Limb (tissue), 2 donors: ENCODE data around the gene SYT12.

Source experiments
- DNase-seq, 2 donors: peaks; one replicate each; pipeline ENCODE4 v3.0.0-alpha.2; 2016; ENCODE audit errors: extremely low spot score in 2 of 2

The SYT12 gene

DNA sequence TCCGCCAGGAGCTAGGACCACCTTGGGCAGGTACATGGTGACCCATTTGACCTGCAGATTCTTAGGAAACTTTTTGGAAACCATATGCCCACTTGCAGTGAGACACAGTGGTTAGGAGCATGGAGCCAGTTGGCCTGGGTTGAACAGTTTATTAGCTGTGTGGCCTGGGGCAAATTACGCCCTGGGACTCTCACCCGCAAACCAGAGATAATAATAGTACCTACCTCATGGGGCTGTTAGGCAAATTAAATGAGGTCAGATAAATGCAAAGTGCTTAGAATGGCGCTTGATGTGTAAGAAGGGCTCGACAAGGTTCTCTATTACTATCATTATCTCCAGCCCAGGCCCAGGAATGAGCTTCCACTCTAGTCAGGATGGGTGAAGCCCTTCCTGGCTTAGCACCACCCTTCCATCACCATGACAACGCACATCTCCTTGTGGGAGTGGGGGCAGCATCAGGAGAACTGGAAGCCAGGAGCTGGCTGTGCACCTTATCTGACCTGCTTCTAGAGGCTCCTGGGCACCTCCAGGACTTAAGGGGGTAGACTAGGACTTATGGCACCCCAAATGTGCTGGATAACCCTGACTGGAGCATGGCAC, 5.1 kb downstream of the SYT12 start:
- DNase-seq: no peak

- no peak for DNase-seq
Measured at GRCh38 chr11:67029146-67029545, 6.2 kb downstream of the SYT12 start.

DNA sequence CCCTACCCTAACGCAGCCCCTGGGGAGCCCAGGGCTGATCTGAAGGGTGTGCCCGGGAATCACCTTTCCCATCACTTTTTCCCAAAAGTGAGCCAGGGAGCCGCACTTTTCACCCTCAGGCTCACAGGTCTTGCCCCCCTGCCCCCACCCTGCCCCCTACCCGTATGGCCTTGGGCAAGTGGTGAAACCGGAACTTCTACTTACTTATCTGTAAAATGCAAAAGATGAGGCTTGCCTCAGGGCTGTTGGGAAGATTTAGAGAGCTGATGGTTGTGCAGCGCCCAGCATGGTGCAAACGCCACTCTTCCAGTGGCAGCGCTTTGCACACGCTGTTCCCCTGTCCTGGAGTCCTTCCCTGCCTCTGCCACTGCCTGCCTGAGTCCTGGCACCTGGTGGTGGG, 8.0 kb downstream of the SYT12 start:
- DNase-seq: no peak

- DNase-seq: no peak
Measured at GRCh38 chr11:67031791-67032561, 9.0 kb downstream of the SYT12 start.

DNA sequence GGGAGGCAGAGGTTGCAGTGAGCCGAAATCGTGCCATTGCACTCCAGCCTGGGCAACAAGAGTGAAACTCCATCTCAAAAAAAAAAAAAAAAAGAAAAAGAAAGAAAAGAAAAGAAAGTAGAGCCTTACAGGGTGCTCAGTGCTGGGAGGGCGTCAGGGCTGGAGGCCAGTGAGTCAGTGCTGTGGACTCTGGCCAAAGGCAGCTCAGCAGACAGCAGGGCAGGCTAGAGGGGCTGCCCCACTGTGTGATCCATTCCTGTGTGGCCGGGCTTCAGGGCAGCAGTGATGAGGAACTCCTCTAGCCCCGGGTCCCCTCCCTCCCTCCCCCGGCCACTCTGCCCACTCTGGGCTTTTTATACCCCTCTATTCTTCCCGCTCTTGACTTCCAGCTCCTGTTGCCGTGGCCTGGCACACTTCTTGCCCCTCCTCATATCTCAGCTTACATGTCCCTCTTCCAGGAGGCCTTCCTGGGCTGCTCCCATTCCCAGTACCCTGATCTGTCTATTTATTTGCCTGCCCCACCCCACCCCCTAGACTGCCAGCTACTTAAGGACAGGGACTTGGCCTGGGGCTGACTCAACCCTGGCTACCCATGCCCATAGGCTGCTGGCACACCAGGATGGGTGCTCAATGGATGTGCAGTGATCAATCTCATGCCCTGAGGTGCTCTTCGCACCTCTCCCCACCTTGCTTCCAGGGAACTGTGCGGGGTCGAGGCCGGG, 10.1 kb downstream of the SYT12 start:
- DNase-seq: no peak

DNA sequence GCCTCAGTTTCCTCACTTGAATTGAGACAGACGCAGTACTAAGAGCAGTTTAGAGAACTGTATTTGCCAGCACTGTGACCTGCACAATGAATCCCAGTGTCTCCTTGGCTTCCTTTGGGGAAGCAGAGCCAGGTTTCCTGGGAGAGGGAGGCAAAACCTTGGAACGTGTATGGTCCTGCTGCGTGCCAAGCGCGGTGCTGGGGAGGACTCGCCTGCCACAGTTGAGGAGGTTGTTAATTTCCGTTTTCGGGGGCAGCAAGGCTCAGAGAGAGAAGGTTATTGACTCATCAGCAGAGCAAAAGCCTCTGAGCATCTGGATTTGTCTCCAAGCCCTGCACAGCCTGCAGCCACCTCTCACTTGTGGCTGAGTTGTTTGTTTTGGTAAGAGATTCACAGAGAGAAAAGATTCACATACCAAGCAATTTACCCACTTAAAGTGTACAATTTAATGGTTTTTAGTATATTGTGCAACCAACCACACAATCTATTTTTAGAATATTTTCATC, 10.8 kb downstream of the SYT12 start:
- no peak for DNase-seq

DNA sequence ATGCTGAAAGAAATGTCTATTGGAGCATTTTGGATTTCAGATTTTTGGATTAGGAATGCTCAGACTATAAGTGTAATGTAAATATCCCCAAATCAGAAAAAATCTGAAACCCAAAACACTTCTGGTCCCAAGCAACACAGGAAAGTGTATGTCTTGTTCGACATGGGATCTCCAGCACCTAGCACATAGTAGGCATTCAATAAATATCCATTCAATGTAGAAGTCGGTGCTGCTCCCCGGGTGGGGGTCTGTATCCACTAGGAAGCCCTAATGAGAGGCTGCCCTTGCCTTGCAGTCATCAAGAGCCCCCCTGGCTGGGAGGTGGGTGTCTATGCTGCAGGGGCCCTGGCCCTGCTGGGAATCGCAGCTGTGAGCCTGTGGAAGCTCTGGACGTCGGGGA, 11.4 kb downstream of the SYT12 start:
- DNase-seq: no peak

DNA sequence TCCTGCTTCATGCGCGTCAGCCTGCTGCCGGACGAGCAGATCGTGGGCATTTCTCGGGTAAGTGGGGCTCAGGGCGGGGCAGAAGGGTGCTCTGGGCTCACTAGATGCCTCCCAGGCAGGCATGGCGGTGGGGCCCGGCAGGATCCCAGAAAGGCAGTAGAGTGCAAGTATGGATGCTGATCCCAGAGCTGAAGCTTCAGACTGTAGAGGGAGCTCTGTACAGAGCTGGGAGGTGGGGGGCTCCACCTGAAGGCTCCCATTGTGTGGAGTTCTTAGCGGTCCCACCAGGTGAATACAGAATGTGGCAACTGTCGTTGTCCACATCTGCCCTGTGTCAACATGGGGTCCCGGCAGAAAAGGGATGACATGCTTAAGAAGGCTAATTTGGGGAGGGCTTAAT, 17.2 kb downstream of the SYT12 start:
- DNase-seq: no peak

GRCh38 chr11:67041602-67042001, 18.7 kb downstream of the SYT12 start:
- DNase-seq: no peak

GRCh38 chr11:67043572-67044349, 20.8 kb downstream of the SYT12 start:
- no peak for DNase-seq

GRCh38 chr11:67044496-67044895, 21.6 kb downstream of the SYT12 start:
- no peak for DNase-seq

DNA sequence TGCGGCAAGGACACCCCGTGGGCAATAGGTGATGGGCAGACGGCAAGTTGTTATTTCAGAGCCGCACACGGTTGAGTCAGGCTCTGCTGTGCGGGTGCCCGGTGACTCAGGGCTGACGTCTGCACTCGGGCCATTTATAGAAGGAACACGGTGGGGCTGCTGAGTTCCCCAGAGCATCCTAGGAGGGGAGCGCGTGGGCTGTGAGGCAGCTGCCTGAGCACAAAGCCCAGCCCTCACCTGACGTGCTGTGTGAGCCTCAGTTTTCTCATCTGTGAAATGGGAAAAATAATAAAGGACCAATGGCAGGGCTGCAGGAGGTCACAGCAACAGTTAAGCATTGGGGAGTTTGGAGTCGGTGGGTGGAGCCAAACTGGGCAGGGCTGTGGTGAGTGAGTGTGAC, 22.4 kb downstream of the SYT12 start:
- no peak for DNase-seq

DNA sequence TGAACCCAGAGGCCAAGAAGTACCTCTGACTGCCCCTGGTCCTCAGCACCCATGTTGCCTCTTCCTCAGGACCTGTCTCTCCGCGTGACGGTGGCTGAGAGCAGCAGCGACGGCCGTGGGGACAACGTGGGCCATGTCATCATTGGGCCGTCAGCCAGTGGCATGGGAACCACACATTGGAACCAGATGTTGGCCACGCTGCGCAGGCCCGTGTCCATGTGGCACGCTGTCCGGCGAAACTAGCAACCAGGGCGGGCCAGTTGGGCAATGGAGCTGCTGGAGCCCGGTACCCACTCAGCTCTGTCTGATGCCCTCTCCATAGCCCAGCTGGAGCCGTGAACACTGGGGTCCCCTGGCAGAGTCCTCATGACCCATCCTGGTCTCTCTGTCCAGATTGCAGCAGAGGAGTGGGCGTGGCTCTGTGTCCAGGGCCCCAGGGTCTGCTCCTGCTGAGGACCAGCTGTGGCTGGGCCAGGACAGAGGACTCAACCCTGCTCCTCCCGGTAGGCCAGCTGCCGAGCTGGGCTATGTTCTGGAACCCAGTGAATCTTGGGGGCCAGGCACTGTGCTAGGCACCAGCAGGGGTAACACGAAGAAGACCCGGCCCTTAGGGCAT, 25.7 kb downstream of the SYT12 start:
- no peak for DNase-seq

GRCh38 chr11:67050139-67050538, 27.2 kb downstream of the SYT12 start:
- no peak for DNase-seq

GRCh38 chr11:67051180-67051893, 28.4 kb downstream of the SYT12 start:
- no peak for DNase-seq

DNA sequence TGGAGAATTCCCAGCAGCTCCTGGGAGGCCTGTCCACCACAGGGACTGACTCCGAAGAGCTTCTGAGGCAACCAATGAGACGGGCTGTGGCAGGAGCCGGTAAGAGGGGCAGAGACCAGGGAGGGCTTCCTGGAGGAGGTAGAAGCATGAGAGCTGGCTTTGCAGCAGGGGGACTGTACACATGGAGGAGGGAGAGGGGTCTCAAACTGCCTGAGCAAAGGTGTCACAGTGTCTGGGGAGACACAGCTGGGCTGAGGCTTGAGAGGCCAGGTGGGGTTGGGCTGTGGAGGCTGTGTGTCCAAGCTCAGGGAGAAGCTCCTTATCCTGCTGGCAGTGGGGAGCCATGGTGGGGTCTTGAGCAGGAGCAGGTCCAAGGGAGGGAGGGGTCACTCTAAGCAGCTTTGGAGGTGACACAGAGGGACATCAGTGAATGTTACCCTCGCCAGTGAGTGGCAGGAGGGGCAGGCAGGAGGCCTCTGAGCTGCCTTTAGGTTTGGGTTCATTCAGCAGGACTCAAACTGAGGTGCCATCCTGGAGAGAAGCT, 29.1 kb downstream of the SYT12 start:
- DNase-seq: no peak

- no peak for DNase-seq
Measured at GRCh38 chr11:67052891-67053290, 30.0 kb downstream of the SYT12 start.

DNA sequence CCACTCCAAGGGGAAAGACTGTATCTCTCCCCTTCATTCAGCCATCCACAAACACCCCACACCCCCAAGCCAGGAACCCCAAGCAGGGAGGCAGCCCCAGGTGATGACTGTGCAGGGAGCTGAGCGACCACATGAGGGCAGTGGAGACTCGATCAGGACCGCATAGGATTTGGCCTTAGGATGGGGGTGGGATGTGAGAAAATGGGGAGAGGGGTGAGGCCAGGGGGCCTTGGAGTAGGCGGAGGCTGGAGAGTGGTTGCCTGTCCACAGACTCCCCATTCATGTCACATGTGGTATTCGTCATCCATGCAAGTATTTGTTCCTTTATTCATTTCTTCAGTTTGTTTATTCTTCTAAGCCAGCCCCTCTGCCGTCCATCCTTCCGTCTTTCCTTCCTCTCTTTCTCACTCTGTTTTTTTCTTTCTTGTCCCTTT, 31.0 kb downstream of the SYT12 start:
- peak; percentile 32 to 77 for DNase-seq

- no peak for DNase-seq
Measured at GRCh38 chr11:67054346-67054835, 31.5 kb downstream of the SYT12 start.
